SK-MEL-5 (cell line): ENCODE measurements around the gene APLP2. TPM values are rescaled to one million over a fixed set of nuclear protein-coding genes. Genes with fewer than 3 reads are reported as not detected.

ENCODE experiments used
- DNase-seq: peaks from one replicate; pipeline ENCODE4 v3.0.0-alpha.2; 2016; ENCODE audit warnings: low read depth, low spot score
- in situ Hi-C: cut with HindIII; loops from 2 replicates; pipeline ENCODE4 v1.10.0; 2016; ENCODE audit warnings: low sequenced_read_pairs, high pct_unique_total_duplicates, low pct_unique_long_range_greater_than_20kb
- total RNA-seq: library from RNA; depleted of rRNA; stranded (reverse); fragments of >200 nt; shearing (Covaris generic); gene quantifications from 2 replicates; pipeline ENCODE4 v1.2.3, GENCODE V29; 2014

The APLP2 gene
- total RNA-seq, 1 experiment from 2014 or later: 96.7 TPM

- in situ Hi-C loops: no loop called here
- DNase-seq: peak; percentile 6
Measured at GRCh38 chr11:130124096-130124495, 54.4 kb downstream of the APLP2 start.

DNA sequence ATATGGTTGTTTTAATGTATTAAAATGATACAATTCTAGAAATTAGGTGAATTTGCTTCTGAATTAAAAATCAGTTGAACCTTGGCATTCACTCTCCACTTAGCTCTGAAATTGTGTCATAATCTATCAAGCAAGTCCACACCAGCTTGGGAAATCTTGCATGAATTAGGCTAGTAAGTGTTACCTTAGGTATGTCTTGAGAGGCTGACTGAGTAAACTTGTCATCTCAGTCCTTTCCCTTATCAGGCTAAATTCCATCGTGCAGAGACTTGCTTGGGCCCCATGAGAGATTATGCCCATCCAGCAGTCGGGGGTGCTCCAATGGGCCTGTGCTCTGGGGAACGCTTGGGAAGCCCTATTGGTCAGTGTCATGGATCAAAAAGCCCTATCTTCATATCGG is 55.9 kb downstream of the APLP2 start:
- in situ Hi-C loops: no loop called here
- DNase-seq: no peak

GRCh38 chr11:130126516-130126915 is 56.8 kb downstream of the APLP2 start:
- no peak for DNase-seq
- in situ Hi-C loops: no loop called here

DNA sequence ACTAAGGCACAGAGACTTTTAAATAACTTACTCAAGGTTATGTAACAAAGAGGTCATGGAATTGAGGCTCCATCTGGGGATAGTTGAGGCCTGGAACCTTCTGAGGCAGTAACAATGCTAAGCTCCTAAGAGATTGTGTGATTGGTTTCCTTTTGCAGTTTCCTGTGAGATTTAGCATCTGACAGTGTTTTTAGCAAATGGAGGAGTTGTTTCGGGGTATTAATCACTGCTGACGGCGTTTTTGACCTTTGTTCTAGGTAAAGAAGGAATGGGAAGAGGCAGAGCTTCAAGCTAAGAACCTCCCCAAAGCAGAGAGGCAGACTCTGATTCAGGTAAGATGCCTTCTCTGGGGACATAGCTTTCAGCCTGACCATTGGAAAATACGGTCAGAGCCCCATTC is 57.8 kb downstream of the APLP2 start:
- in situ Hi-C loops: no loop called here
- no peak for DNase-seq

DNA sequence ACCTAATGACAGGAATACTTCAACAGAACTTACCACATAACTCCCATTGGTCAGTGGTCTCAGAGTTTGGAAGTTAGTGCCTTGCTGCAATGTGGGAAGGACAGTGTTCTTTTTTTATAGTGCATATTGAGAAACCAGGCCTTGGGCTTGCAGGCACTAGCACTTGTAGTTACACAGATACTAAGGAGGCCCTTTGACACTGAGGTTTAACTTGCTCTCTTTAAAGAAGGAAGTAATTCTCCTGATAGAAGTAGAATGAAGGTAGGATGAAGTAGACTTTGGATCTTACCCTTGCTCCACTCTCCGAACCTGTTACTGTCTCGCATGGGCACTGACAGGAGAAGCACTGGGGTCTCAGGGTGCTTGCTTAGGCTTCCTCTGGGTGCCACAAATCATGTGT is 58.9 kb downstream of the APLP2 start:
- in situ Hi-C loops: no loop called here
- no peak for DNase-seq

DNA sequence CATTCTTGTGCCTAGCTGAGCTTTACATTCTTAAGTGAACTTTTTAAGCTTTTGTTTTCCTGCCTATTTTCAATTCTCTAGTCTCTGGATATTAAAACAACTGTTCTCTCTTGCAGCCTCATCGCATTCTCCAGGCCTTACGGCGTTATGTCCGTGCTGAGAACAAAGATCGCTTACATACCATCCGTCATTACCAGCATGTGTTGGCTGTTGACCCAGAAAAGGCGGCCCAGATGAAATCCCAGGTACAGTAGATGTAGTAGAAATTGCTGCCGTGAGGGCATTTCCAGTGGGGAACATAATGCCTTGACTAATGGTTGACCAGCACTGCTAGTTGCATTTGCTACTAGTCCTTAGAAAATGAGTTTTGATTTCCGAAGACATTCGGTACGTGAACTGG is 60.2 kb downstream of the APLP2 start:
- in situ Hi-C loops: no loop called here

GRCh38 chr11:130131961-130132850 is 62.5 kb downstream of the APLP2 start:
- peak; percentile 74 for DNase-seq
- in situ Hi-C loops: no loop called here

More for the DNA sequence above, 60.2 kb downstream of the APLP2 start:
- DNase-seq: no peak

DNA sequence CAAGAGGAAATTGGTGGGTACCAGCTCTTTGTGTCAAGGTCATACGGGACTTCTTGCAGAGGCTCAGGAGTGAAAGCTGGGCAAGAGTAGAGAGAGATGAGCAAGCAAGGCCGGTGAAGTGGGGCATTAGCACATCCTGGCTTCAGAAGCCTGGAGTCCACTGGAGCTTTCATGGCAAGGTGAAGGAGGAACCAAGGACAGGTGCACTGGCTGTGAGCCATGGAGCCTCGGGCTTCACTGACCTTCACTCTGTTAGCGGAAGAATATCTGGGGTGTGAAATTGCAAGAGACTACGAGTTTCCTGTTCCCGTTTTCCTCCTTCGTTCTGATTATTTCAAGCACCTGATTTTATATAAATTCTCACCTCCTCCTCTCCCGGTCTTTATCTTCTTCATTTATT is 64.0 kb downstream of the APLP2 start:
- in situ Hi-C loops: no loop called here
- no peak for DNase-seq

- no peak for DNase-seq
- in situ Hi-C loops: no loop called here
Measured at GRCh38 chr11:130136107-130136506, 66.4 kb downstream of the APLP2 start.

DNA sequence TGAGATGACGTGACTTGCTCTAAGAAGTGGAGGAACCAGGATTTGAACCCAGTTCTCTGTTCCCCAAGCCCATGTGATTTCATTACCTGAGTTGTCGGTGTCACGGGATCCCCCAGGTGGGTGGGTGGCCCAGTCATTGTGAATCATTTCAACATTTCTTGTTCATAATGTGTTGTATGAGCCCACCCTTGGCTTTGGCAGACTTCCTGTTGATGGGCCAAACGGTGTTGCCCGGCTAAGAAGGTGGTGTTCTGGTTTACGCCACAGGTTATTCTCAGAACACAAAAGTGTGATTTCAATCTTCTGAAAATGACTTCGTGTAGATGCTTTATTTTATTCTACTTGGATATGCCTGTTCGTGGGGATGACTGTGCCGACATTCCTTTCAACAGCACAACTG is 68.3 kb downstream of the APLP2 start:
- in situ Hi-C loops: no loop called here
- DNase-seq: no peak

GRCh38 chr11:130139401-130139800 is 69.7 kb downstream of the APLP2 start:
- in situ Hi-C loops: no loop called here
- no peak for DNase-seq

GRCh38 chr11:130141561-130142341 is 72.1 kb downstream of the APLP2 start:
- no peak for DNase-seq
- in situ Hi-C loops: no loop called here

- in situ Hi-C loops: no loop called here
- no peak for DNase-seq
Measured at GRCh38 chr11:130144141-130144540, 74.4 kb downstream of the APLP2 start.

DNA sequence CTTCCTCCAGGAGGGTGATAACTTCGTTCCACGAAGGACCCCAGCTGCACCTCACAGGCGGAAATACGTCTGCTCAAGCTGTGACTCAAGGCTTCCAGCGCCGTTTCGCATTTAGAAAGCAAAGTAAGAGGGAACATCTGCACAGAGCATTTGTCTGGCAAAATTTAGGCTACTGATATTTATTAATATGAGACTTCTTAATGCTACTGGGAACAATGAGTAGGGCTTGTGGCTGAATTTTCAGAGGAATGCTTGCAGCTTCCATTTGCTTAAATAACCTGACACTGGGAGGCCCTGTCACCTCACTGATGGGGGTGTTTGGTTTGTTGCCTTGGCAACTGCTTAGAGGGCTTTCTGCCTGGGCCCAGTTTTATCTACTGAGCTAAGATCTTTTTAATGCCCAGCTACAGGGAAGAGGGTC is 75.2 kb downstream of the APLP2 start:
- in situ Hi-C loops: no loop called here
- DNase-seq: no peak

DNA sequence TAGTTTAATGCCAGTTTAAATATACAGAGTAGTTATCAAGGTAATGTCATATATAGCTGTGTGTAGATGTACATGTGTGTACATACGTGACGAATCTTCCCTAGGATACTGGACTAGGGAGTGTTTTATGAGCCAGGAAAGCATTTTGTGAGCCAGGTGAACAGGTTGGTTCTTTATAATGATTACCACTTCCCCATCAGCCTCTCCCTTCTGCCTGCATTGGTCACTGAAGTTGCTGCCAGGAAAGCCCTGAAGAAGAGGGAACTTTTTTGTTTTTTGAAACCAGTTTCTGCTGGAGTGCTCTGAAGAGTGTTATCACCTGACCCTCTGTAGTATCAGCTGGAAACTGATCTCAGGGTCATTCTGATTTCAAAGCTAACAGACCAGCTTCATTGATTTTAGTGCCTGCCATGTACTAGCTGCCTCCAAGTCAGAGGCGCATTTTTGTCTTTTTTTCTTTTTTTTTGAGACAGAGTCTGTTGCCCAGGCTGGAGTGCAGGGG is 75.7 kb downstream of the APLP2 start:
- in situ Hi-C loops: no loop called here

GRCh38 chr11:130145975-130146776 is 76.5 kb downstream of the APLP2 start:
- in situ Hi-C loops: no loop called here
- DNase-seq: peak; percentile 23

More for the DNA sequence above, 75.7 kb downstream of the APLP2 start:
- no peak for DNase-seq

- in situ Hi-C loops: no loop called here
- peak; percentile 65 for DNase-seq
Measured at GRCh38 chr11:130146796-130147195, 77.1 kb downstream of the APLP2 start.
